Liver (tissue), 9 donors: ENCODE data around the gene PCSK6. TPM values are rescaled to one million over a fixed set of nuclear protein-coding genes. Genes with fewer than 3 reads are reported as not detected.
A peak's percentile ranks its signal among the peaks of the same experiment; 100 is the strongest.

ENCODE experiments used
- DNase-seq: peaks from one replicate; pipeline ENCODE4 v3.0.0-alpha.2; 2017; ENCODE audit warnings: low spot score
- H3K27ac ChIP-seq, 2 donors: one replicate each; pipeline ENCODE4 v1.7.0; 2013; ENCODE audit warnings: inconsistent platforms in 2 of 2, low read length in 2 of 2, control low read depth in 1 of 2, low read depth in 1 of 2, mild to moderate bottlenecking in 1 of 2
- H3K27me3 ChIP-seq, 4 donors: one replicate each; pipeline versions ENCODE4 v1.6.1 to v1.7.0; 2013; ENCODE audit warnings: low read length in 3 of 4, inconsistent platforms in 1 of 4, mild to moderate bottlenecking in 1 of 4, moderate library complexity in 1 of 4; ENCODE audit not compliant: control insufficient read depth in 4 of 4, insufficient read depth in 4 of 4
- H3K36me3 ChIP-seq, 4 donors: one replicate each; pipeline versions ENCODE4 v1.6.1 to v1.7.0; 2013; ENCODE audit warnings: low read length in 3 of 4, mild to moderate bottlenecking in 3 of 4, low read depth in 1 of 4, moderate library complexity in 1 of 4; ENCODE audit not compliant: control insufficient read depth in 4 of 4, insufficient read depth in 3 of 4
- H3K4me1 ChIP-seq, 4 donors: one replicate each; pipeline versions ENCODE4 v1.6.1 to v1.7.0; 2013; ENCODE audit warnings: low read length in 3 of 4, mild to moderate bottlenecking in 3 of 4, moderate library complexity in 1 of 4; ENCODE audit not compliant: control insufficient read depth in 4 of 4, insufficient read depth in 4 of 4
- H3K4me3 ChIP-seq, 3 donors: one replicate each; pipeline versions ENCODE4 v1.6.1 to v1.7.0; 2013; ENCODE audit warnings: low read length in 3 of 3, control low read depth in 1 of 3, low read depth in 1 of 3, mild to moderate bottlenecking in 1 of 3
- H3K9ac ChIP-seq, 2 donors: one replicate each; pipeline ENCODE4 v1.7.0; 2013; ENCODE audit warnings: low read length in 2 of 2, mild to moderate bottlenecking in 2 of 2, moderate library complexity in 2 of 2, control low read depth in 1 of 2, low read depth in 1 of 2
- H3K9me3 ChIP-seq, 4 donors: one replicate each; pipeline versions ENCODE4 v1.6.1 to v1.7.0; 2013; ENCODE audit warnings: low read length in 3 of 4; ENCODE audit not compliant: control insufficient read depth in 4 of 4
- ATF3 ChIP-seq: IDR thresholded peaks from 2 replicates; pipeline ENCODE4 v1.6.1; 2016; ENCODE audit warnings: antibody characterized with exemption
- CTCF ChIP-seq: fragments of 150-350 bp; IDR thresholded peaks from 2 replicates; pipeline ENCODE4 v1.5.1; 2017; ENCODE audit warnings: improper control_type of control experiment, low read depth, low read length; ENCODE audit not compliant: missing input control
- EGR1 ChIP-seq, 2 donors: IDR thresholded peaks; 2 replicates each; pipeline ENCODE4 v1.6.1; 2016 to 2018; ENCODE audit warnings: antibody characterized with exemption in 2 of 2, low read depth in 2 of 2
- FOXA2 ChIP-seq: IDR thresholded peaks from 2 replicates; pipeline ENCODE4 v1.6.1; 2016; ENCODE audit warnings: antibody characterized with exemption
- GABPA ChIP-seq, 2 donors: IDR thresholded peaks in 1 of 2; conservative IDR thresholded peaks in 1 of 2; 2 replicates each; pipeline ENCODE4 v1.6.1; 2016; ENCODE audit warnings: antibody characterized with exemption in 2 of 2, mild to moderate bottlenecking in 1 of 2, moderate library complexity in 1 of 2
- NR2F2 ChIP-seq: IDR thresholded peaks from 2 replicates; pipeline ENCODE4 v1.6.1; 2016; ENCODE audit warnings: antibody characterized with exemption
- RAD21 ChIP-seq, 2 donors: IDR thresholded peaks; 2 replicates each; pipeline ENCODE4 v1.6.1; 2016; ENCODE audit warnings: antibody characterized with exemption in 2 of 2, mild to moderate bottlenecking in 2 of 2
- RXRA ChIP-seq, 2 donors: IDR thresholded peaks; 2 replicates each; pipeline ENCODE4 v1.6.1; 2017 to 2018; ENCODE audit warnings: antibody characterized with exemption in 2 of 2, mild to moderate bottlenecking in 1 of 2
- SP1 ChIP-seq: IDR thresholded peaks from 2 replicates; pipeline ENCODE4 v1.6.1; 2018; ENCODE audit warnings: antibody characterized with exemption, mild to moderate bottlenecking
- ZBTB33 ChIP-seq: IDR thresholded peaks from 2 replicates; pipeline ENCODE4 v1.6.1; 2016; ENCODE audit warnings: antibody characterized with exemption
- WGBS: extraction: QIAGEN DNeasy Blood & Tissue Kit; methylation state at CpG from one replicate; pipeline ENCODE4 v1.1.7; 2013; 5-methylcytosine and 5-hydroxymethylcytosine counted together
- polyA plus RNA-seq, 2 donors: library from polyadenylated mRNA; stranded (reverse) in 1 of 2; unstranded in 1 of 2; fragments of 200-250 nt in 1 of 2; fragments of >200 nt in 1 of 2; fragmentation: Nextera tagmentation in 1 of 2; extraction: Ambion mirVana in 1 of 2; gene quantifications; one replicate each; pipeline versions ENCODE4 v1.2.1 to v1.2.3, GENCODE V29; 2013 to 2015
- total RNA-seq, 2 donors: library from RNA; depleted of rRNA; stranded (reverse); fragments of >200 nt; gene quantifications; one replicate each; pipeline ENCODE4 v1.2.3, GENCODE V29; 2014
- TF ChIP-seq, protein P1 (sequence below): IDR thresholded peaks from 2 replicates; pipeline ENCODE4 v1.6.1; 2016; ENCODE audit warnings: antibody characterized with exemption
- donor health status: healthy.
- donor health status: healthy.
- donor health status: healthy.
- donor health status: healthy.
- donor health status: healthy.

The PCSK6 gene
- total and polyA plus RNA-seq, 4 donors = 94.8 to 398 (median 168) TPM

- H3K9me3 ChIP-seq = no peaks in the 10 kb centered on the region
- TF ChIP-seq, protein P1, sequence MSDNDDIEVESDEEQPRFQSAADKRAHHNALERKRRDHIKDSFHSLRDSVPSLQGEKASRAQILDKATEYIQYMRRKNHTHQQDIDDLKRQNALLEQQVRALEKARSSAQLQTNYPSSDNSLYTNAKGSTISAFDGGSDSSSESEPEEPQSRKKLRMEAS = no peak
- no peak for TF ChIP-seq ATF3
- no peak for TF ChIP-seq EGR1 (IDR thresholded peaks at IDR 0.05; ENCODE audit: low read depth in 2 of 2)
- no peak for TF ChIP-seq CTCF
- TF ChIP-seq ZBTB33 = no peak
- no peak for TF ChIP-seq GABPA (IDR thresholded peaks at IDR 0.05 in 1 of 2, conservative IDR thresholded peaks at IDR 0.05 in 1 of 2)
- TF ChIP-seq RXRA (IDR thresholded peaks at IDR 0.05) = no peak
- no peak for DNase-seq
- H3K27ac ChIP-seq = no peak overlapping the region
- H3K9ac ChIP-seq = no peak overlapping the region
- H3K27me3 ChIP-seq = no peaks in the 10 kb centered on the region
- peaks cover 18 to 66% (median 35%) of the 10 kb centered on the region in 4 donors for H3K36me3 ChIP-seq
- WGBS = 90% methylated on average over 17 of the region's 17 CpGs
- H3K4me1 ChIP-seq = peaks cover 2 to 32% (median 18%) of the 10 kb centered on the region in 4 donors
- no peak overlapping the region for H3K4me3 ChIP-seq
These were observed 166.5 kb downstream of the PCSK6 start for GRCh38 chr15:101322854-101323477.

GRCh38 chr15:101322016-101322695, 167.4 kb downstream of the PCSK6 start:
- WGBS = 94% methylated on average over 21 of the region's 21 CpGs
- no peaks in the 10 kb centered on the region for H3K27me3 ChIP-seq
- peaks cover 18 to 71% (median 42%) of the 10 kb centered on the region in 4 donors for H3K36me3 ChIP-seq
- H3K4me3 ChIP-seq = no peak overlapping the region
- DNase-seq = no peak
- H3K9ac ChIP-seq = no peak overlapping the region
- H3K9me3 ChIP-seq = no peaks in the 10 kb centered on the region
- no peak overlapping the region for H3K27ac ChIP-seq
- TF ChIP-seq RAD21 (IDR thresholded peaks at IDR 0.05) (no peak), RXRA (IDR thresholded peaks at IDR 0.05) (no peak), GABPA (IDR thresholded peaks at IDR 0.05 in 1 of 2, conservative IDR thresholded peaks at IDR 0.05 in 1 of 2) (no peak)
- peaks cover under 1 to 29% (median 18%) of the 10 kb centered on the region in 4 donors for H3K4me1 ChIP-seq

- no peak for DNase-seq
- Histone ChIP-seq H3K36me3 (peaks cover 19 to 76% (median 54%) of the 10 kb centered on the region in 4 donors), H3K4me3 (no peak overlapping the region), H3K27me3 (no peaks in the 10 kb centered on the region), H3K27ac (no peak overlapping the region), H3K4me1 (peaks cover 0 to 13% (median 5%) of the 10 kb centered on the region in 4 donors), H3K9ac (no peak overlapping the region), H3K9me3 (no peaks in the 10 kb centered on the region)
- WGBS = 76% methylated on average over 21 of the region's 21 CpGs
- TF ChIP-seq RXRA (IDR thresholded peaks at IDR 0.05) (no peak), EGR1 (IDR thresholded peaks at IDR 0.05; ENCODE audit: low read depth in 2 of 2) (no peak), NR2F2 (no peak), RAD21 (IDR thresholded peaks at IDR 0.05) (peak in 1 of 2 donors; percentile 12), GABPA (IDR thresholded peaks at IDR 0.05 in 1 of 2, conservative IDR thresholded peaks at IDR 0.05 in 1 of 2) (peak in 1 of 2 donors; percentile 24), FOXA2 (no peak), SP1 (no peak), ZBTB33 (no peak)
- TF ChIP-seq, protein P1 = no peak
These were observed 168.9 kb downstream of the PCSK6 start for GRCh38 chr15:101320501-101321052.
